ENCODE results near the gene TMEM255B.

The TMEM255B gene

DNA sequence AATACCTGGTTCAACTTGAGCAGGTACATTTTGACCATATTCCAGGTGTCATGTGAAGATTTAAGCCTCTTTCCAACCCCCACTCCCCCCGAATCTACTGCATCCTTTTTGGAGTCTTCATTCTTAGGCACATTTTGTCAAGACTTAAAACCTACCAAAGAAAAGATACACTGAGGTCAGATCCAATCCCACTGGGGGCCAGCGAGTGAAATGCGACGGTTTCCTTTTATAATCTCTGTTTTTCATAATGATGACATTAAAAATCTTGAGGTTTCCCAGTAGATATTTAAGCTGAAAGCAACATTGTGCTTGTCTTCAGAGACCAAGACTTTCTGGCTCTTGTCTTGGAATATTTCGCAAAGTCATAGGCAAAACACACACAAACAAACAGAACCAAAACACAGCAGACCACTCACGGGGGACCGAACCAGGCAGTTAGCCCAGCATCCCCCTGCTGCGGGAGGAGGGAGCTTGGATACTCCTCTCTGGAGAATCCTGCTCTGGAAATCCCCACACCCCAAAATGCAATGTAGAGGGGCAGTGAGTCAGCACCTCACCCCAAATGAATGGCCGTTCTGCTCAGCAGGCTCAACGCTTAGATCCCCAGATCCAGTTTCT lies 105.4 kb downstream of the TMEM255B start:
- DNase-seq = no peak

- DNase-seq = no peak
Measured at GRCh38 chr13:113865427-113865826, 106.4 kb downstream of the TMEM255B start.

All from fibroblast of skin of back (primary cell).